Coronary artery (tissue), 2 donors: Measurements from ENCODE around the gene MCUR1.

Experiments
- DNase-seq: peaks from one replicate; pipeline ENCODE4 v3.0.0-alpha.2; 2017; ENCODE audit warnings: low spot score
- H3K27ac ChIP-seq, 2 donors: fragments of 200-600 bp; sonication (generic); one replicate each; pipeline ENCODE4 v1.5.1; 2016 to 2019
- H3K4me3 ChIP-seq: fragments of 200-600 bp; sonication (generic); 2 replicates; pipeline ENCODE4 v1.5.1; 2016; ENCODE audit warnings: mild to moderate bottlenecking, moderate library complexity
- TF ChIP-seq, protein P1 (sequence below): fragments of 200-600 bp; sonication (generic); IDR thresholded peaks from one replicate; pipeline ENCODE4 v1.5.1; 2019; ENCODE audit warnings: antibody characterized with exemption

MCUR1 gene

DNA sequence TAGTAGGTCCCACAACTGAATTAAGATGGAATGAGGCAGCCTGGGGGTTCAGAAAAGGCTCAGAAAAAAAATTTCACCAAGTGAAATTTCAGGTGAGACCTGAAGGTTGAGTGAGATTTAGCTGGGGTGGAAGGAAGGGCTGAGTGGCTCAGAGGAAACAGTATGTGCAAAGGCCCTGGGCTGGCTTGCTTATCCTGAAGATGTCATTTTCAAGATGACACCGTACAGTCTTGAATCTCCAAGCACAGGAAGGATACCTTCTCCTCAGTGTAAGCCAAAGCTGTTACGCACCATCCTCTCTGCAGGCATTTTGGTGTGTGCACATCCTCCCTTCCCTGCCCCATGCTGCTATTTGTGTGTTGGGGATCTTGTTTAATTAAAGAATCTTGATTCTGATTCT is 59.7 kb downstream of the MCUR1 start:
- DNase-seq: no peak
- Histone ChIP-seq H3K4me3 (no peak overlapping the region), H3K27ac (peak overlapping the region in 1 of 2 donors; percentile 42)
- TF ChIP-seq, protein P1, sequence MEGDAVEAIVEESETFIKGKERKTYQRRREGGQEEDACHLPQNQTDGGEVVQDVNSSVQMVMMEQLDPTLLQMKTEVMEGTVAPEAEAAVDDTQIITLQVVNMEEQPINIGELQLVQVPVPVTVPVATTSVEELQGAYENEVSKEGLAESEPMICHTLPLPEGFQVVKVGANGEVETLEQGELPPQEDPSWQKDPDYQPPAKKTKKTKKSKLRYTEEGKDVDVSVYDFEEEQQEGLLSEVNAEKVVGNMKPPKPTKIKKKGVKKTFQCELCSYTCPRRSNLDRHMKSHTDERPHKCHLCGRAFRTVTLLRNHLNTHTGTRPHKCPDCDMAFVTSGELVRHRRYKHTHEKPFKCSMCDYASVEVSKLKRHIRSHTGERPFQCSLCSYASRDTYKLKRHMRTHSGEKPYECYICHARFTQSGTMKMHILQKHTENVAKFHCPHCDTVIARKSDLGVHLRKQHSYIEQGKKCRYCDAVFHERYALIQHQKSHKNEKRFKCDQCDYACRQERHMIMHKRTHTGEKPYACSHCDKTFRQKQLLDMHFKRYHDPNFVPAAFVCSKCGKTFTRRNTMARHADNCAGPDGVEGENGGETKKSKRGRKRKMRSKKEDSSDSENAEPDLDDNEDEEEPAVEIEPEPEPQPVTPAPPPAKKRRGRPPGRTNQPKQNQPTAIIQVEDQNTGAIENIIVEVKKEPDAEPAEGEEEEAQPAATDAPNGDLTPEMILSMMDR: no peak

DNA sequence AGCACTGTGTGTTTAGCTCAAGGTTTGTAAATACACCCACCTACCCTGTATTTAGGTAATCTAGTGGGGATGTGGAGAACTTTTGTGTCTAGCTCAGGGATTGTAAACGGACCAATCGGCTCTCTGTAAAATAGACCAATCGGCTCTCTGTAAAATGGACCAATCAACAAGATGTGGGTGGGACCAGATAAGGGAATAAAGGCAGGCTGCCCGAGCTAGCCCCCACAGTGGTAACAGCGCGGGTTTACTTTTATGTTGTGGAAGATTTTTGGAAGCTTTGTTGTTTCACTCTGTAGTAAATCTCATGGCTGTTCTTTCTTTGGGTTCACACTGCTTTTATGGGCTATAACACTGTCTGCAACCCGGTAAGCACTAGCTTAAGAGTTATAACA is 70.6 kb downstream of the MCUR1 start:
- H3K27ac ChIP-seq: no peak overlapping the region
- no peak for DNase-seq

DNA sequence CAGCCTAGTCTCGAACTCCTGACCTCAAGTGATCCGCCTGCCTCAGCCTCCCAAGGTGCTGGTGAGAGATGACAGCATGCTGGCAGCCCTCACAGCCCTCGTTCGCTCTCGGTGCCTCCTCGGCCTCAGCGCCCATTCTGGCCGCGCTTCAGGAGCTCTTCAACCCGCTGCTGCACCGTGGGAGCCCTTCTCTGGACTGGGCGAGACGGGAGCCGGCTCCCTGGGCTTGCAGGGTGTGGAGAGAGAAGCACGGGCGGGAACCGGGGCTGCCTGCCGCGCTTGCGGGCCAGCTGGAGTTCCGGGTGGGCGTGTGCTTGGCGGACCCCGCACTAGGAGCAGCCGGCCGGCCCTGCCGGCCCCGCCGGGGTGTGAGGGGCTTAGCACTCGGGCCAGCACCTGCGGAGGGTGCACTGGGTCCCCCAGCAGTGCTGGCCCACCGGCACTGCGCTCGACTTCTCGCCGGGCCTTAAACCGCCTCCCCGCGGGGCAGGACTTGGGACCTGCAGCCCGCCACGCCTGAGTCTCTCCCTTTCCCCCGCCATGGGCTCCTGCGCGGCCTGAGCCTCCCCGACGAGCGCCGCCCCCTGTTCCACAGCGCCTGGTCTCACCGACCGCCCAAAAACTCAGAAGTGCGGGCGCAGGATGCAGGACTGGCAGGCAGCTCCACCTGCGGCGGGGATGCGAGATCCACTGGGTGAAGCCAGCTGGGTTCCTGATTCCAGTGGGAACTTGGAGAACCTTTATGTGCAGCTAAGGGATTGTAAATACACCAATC is 71.2 kb downstream of the MCUR1 start:
- Histone ChIP-seq H3K27ac (no peak overlapping the region), H3K4me3 (peak overlapping the region; percentile 34)
- TF ChIP-seq, protein P1: no peak
- no peak for DNase-seq

More for the DNA sequence above, 70.6 kb downstream of the MCUR1 start:
- TF ChIP-seq, protein P1: no peak
- no peak overlapping the region for H3K4me3 ChIP-seq

DNA sequence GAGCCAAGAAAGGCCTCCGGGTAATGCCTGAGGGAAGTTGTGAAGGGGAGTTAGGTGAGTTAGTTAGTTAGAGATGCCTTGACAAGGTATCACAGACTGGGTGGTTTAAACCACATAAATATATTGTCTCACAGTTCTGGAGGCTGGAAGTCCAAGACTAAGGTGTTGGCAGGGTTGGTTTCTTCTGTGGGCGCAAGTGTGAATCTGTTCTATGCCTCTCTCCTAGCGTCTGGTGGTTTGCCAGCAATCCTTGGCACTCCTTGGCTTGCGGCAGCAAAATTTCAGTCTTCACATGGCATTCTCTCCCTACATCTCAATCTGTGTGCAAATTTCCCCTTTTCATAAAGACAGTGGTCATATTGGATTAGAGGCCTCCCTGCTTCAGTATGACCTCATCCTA is 73.0 kb downstream of the MCUR1 start:
- Histone ChIP-seq H3K27ac (no peak overlapping the region), H3K4me3 (no peak overlapping the region)
- no peak for DNase-seq
- TF ChIP-seq, protein P1: no peak
